Mucosa of descending colon (tissue), 3 donors: ENCODE results near the gene DENND2A. TPM values are rescaled to one million over a fixed set of nuclear protein-coding genes. Genes with fewer than 3 reads are reported as not detected.
A peak's percentile ranks its signal among the peaks of the same experiment; 100 is the strongest.

ENCODE experiments used
- ATAC-seq: fragments of 200-7000 bp; cut with Tn5 transposase; one replicate; pipeline ENCODE4 v1.9.1; 2020; ENCODE audit warnings: mild to moderate bottlenecking, moderate library complexity
- DNase-seq, 3 donors: peaks; one replicate each; pipeline ENCODE4 v3.0.0-alpha.2; 2020
- H3K36me3 ChIP-seq: fragments of 200-600 bp; one replicate; pipeline ENCODE4 v1.8.0; 2021; ENCODE audit warnings: low read depth, mild to moderate bottlenecking
- H3K4me1 ChIP-seq: fragments of 200-600 bp; one replicate; pipeline ENCODE4 v1.8.0; 2021; ENCODE audit warnings: low read depth, mild to moderate bottlenecking
- H3K4me3 ChIP-seq: fragments of 200-600 bp; one replicate; pipeline ENCODE4 v1.8.0; 2021; ENCODE audit warnings: mild to moderate bottlenecking
- H3K9me3 ChIP-seq: fragments of 200-600 bp; one replicate; pipeline ENCODE4 v1.8.0; 2021; ENCODE audit warnings: mild to moderate bottlenecking
- intact Hi-C, 2 donors: fragments of 100-400 bp; cut with DNase I in 1 of 2; cut with micrococcal nuclease in 1 of 2; formaldehyde crosslinking; loops; one replicate each; pipeline versions ENCODE4 v1.11.0 to v1.11.1; 2022; cut with DNase I, micrococcal nuclease
- total RNA-seq, 3 donors: library from RNA; stranded (reverse); fragmentation: NEBNext Ultra II Directional in 2 of 3; extraction: Animal tissue kit (Norgen Biotek cat#: 25700) in 2 of 3; gene quantifications; one replicate each; pipeline versions ENCODE4 v1.2.1 to v1.2.4, GENCODE V29; 2021 to 2023
- TF ChIP-seq, protein P1 (sequence below): fragments of 200-600 bp; IDR thresholded peaks from one replicate; pipeline ENCODE4 v1.8.0; 2022; ENCODE audit warnings: antibody characterized with exemption, mild to moderate bottlenecking
- donor health status: DM: no; HTN: no; CAD: no; lungs with moderate emphysema.
- donor health status: DM: no; HTN: no; CAD: no.
- donor health status: DM: no; HTN: yes; CAD: no.

Gene DENND2A
- total RNA-seq, 3 donors from 2014 or later, result 8.4 to 17.7 (median 10.1) TPM

- intact Hi-C loops, result no loop called here
- Histone ChIP-seq H3K9me3 (no peaks in the 10 kb centered on the region), H3K36me3 (no peaks in the 10 kb centered on the region), H3K4me1 (peaks cover 13% of the 10 kb centered on the region), H3K4me3 (no peak overlapping the region)
- no peak for ATAC-seq
- TF ChIP-seq, protein P1, sequence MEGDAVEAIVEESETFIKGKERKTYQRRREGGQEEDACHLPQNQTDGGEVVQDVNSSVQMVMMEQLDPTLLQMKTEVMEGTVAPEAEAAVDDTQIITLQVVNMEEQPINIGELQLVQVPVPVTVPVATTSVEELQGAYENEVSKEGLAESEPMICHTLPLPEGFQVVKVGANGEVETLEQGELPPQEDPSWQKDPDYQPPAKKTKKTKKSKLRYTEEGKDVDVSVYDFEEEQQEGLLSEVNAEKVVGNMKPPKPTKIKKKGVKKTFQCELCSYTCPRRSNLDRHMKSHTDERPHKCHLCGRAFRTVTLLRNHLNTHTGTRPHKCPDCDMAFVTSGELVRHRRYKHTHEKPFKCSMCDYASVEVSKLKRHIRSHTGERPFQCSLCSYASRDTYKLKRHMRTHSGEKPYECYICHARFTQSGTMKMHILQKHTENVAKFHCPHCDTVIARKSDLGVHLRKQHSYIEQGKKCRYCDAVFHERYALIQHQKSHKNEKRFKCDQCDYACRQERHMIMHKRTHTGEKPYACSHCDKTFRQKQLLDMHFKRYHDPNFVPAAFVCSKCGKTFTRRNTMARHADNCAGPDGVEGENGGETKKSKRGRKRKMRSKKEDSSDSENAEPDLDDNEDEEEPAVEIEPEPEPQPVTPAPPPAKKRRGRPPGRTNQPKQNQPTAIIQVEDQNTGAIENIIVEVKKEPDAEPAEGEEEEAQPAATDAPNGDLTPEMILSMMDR, result no peak
- DNase-seq, result no peak
Measured at GRCh38 chr7:140489026-140489359, 151.6 kb downstream of the DENND2A start.

DNA sequence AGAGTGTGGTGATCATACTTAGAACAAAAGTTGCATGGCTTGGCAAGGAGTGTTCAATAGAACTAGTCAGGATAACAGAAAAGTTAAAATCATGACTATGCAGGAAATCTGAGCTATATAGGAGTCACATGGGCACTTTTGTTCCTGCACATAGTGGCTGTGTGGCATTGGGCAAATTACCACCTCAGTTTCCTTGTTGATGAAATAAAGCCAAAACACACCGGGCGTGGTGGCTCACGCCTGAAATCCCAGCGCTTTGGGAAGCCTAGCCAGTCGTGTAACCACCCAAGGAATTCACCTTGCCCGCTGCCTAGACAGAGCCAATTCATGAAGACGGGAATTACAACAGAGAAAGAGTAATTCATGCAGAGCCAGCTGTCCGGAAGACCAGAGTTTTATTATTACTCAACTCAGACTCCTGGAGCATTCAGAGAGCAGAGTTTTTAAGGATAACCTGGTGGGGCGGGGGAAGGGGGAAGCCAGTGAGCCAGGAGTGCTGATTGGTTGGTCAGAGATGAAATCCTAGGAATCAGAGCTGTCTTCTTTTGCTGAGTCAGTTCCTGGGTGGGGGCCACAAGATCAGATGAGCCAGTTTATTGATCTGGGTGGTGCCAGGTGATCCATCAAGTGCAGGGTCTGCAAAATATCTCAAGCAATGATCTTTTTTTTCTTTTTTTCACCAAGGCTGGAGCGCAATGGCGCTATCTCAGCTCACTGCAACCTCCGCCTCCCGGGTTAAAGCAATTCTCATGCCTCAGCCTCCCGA is 154.9 kb downstream of the DENND2A start:
- Histone ChIP-seq H3K36me3 (no peaks in the 10 kb centered on the region), H3K4me1 (peaks cover 13% of the 10 kb centered on the region), H3K9me3 (no peaks in the 10 kb centered on the region), H3K4me3 (no peak overlapping the region)
- intact Hi-C loops, result no loop called here
- ATAC-seq (peak; percentile 94), DNase-seq (peak; percentile 65 to 79 (median 67))
- TF ChIP-seq, protein P1, result no peak

DNA sequence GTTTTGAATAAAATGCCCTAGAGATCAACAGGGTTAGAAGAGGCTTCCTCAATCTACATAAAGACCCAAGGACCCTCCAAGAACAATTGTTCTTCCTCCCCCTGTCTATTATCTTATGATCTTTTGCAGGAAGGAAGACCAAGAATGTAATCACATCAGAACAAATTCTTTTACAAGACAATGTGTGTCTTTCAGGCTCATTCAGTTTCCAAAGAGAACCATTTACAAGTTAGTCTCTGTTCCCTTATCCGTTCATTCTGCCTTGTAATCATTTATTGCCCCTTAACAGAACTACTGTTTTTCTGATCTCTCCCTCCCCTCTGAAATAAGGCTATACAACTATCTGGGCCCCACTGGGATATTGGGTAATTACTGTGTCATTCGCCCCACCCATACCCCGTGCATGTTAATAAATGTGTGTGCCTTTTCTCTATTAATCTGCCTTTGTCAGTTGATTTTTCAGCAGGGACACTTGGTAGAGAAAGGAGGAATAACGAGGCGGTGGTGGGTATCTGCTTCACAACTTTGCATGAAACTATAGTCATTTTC is 155.6 kb downstream of the DENND2A start:
- H3K9me3 ChIP-seq, result no peaks in the 10 kb centered on the region
- H3K4me3 ChIP-seq, result no peak overlapping the region
- TF ChIP-seq, protein P1, result no peak
- no peak for ATAC-seq
- H3K36me3 ChIP-seq, result no peaks in the 10 kb centered on the region
- intact Hi-C loops, result no loop called here
- peaks cover 13% of the 10 kb centered on the region for H3K4me1 ChIP-seq
- DNase-seq, result no peak

DNA sequence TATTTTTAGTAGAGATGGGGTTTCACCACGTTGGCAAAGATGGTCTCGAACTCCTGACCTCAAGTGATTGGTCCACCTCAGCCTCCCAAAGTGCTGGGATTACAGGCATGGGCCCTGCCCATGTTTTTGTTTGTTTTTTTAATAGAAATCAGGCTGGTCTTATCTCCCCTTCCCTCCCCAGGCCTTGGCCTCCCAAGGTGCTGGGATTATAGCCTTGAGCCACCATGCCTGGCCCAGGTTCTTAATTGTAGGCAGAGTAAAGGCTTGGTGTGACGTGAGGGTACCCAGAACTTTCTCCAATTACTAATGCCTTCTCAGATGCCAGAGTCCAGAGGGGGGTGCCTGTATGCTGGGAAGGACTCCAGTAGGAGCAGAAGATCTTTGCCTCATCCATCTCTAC is 156.1 kb downstream of the DENND2A start:
- Histone ChIP-seq H3K4me3 (no peak overlapping the region), H3K4me1 (peaks cover 17% of the 10 kb centered on the region), H3K9me3 (no peaks in the 10 kb centered on the region), H3K36me3 (no peaks in the 10 kb centered on the region)
- intact Hi-C loops, result no loop called here
- DNase-seq, result no peak
- no peak for ATAC-seq
- TF ChIP-seq, protein P1, result no peak

GRCh38 chr7:140479739-140480084 is 160.9 kb downstream of the DENND2A start:
- Histone ChIP-seq H3K9me3 (no peaks in the 10 kb centered on the region), H3K36me3 (no peaks in the 10 kb centered on the region), H3K4me3 (no peak overlapping the region), H3K4me1 (peaks cover 24% of the 10 kb centered on the region)
- DNase-seq, result no peak
- no peak for ATAC-seq
- intact Hi-C loops, result no loop called here
- TF ChIP-seq, protein P1, result no peak
